Activated CD8-positive, alpha-beta T cell treated with anti-CD3 and anti-CD28 coated beads for 36 hours (primary cell): ENCODE data around the gene EPHA3. TPM values are rescaled to one million over a fixed set of nuclear protein-coding genes. Genes with fewer than 3 reads are reported as not detected.

Experiments
- ATAC-seq: fragments of 200-7000 bp; cut with Tn5 transposase; one replicate; pipeline ENCODE4 v1.10.0; 2021; ENCODE audit warnings: mild to moderate bottlenecking, moderate library complexity
- CTCF ChIA-PET: fragments of 350-600 bp; sonication (Branson Sonifier 250); formaldehyde crosslinking; loops from one replicate; lab custom pipeline; 2021; ENCODE audit warnings: antibody characterized with exemption; lab: Charles Lee
- POLR2A ChIA-PET: fragments of 350-600 bp; sonication (Branson Sonifier 250); formaldehyde crosslinking; loops from one replicate; lab custom pipeline; 2021; ENCODE audit warnings: antibody characterized with exemption; lab: Charles Lee
- DNase-seq: peaks from one replicate; pipeline ENCODE4 v3.0.0-alpha.2; 2020
- H3K27ac Mint-ChIP-seq: one replicate; pipeline ENCODE4 v1.8.0; 2021; ENCODE audit warnings: mild to moderate bottlenecking, mixed read lengths
- H3K27me3 Mint-ChIP-seq: one replicate; pipeline ENCODE4 v1.8.0; 2021; ENCODE audit warnings: mixed read lengths
- H3K36me3 Mint-ChIP-seq: one replicate; pipeline ENCODE4 v1.8.0; 2021; ENCODE audit warnings: low read depth, mixed read lengths
- H3K4me1 Mint-ChIP-seq: one replicate; pipeline ENCODE4 v1.8.0; 2021; ENCODE audit warnings: low read depth, mixed read lengths
- H3K4me3 Mint-ChIP-seq: one replicate; pipeline ENCODE4 v1.8.0; 2021; ENCODE audit warnings: mild to moderate bottlenecking, moderate library complexity, mixed read lengths
- H3K9me3 Mint-ChIP-seq: one replicate; pipeline ENCODE4 v1.8.0; 2021; ENCODE audit warnings: mixed read lengths
- CTCF ChIP-seq: fragments of 200-600 bp; IDR thresholded peaks from one replicate; pipeline ENCODE4 v1.8.0; 2022; ENCODE audit warnings: antibody characterized with exemption, mild to moderate bottlenecking
- intact Hi-C: fragments of 100-400 bp; cut with micrococcal nuclease; formaldehyde crosslinking; loops from one replicate; pipeline ENCODE4 v1.10.0; 2022
- total RNA-seq, 2 experiments: library from RNA; stranded (reverse); gene quantifications; one replicate each; pipeline ENCODE4 v1.2.3, GENCODE V29; 2021

The EPHA3 gene
- total RNA-seq, 2 experiments from 2014 or later: not detected

DNA sequence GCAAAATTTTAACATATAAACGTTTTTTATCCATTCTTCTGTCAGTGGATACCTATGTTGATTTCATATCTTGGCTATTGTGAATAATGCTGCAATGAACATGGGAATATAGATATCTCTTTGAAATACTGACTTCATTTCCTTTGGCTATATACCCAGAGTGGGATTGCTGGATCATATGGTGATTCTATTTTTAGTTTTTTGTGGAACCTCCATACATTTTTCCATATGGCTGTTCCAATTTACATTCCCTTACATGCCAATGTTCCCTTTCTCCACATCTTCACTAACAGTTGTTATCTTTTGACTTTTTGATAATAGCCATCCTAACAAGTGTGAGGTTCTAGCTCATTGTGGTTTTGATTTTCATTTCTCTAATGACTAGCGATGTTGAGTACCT lies 344.6 kb downstream of the EPHA3 start:
- DNase-seq: no peak
- CTCF ChIA-PET: no interaction called here

DNA sequence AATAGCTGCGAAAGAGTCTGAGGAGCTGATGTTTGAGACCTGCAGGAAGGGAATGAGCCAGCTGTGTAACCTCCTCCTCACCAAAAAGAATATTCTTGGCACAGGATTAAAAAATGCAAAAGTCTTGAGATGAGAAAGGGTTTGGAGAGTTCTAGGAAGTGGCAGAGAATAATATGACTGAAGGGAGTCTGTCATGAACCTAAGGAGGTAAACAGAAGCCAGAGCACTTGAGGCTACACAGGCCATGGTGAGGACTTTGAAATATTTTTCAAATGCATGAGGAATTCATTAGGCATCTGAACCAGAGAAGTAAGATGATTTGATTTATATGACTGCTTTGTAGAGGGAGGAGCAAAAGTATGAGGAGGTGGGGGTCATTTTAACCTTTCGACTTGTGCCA lies 347.8 kb downstream of the EPHA3 start:
- H3K4me1 Mint-ChIP-seq: no peaks in the 10 kb centered on the region
- intact Hi-C loops: no loop called here
- no peaks in the 10 kb centered on the region for H3K36me3 Mint-ChIP-seq
- DNase-seq (no peak), ATAC-seq (no peak)
- TF ChIP-seq CTCF: no peak
- H3K27me3 Mint-ChIP-seq: no peaks in the 10 kb centered on the region
- no peak overlapping the region for H3K27ac Mint-ChIP-seq
- POLR2A ChIA-PET: no interaction called here
- peaks cover 10% of the 10 kb centered on the region for H3K9me3 Mint-ChIP-seq
- H3K4me3 Mint-ChIP-seq: no peak overlapping the region
- CTCF ChIA-PET: no interaction called here

More for the DNA sequence above, 344.6 kb downstream of the EPHA3 start:
- no peaks in the 10 kb centered on the region for H3K4me1 Mint-ChIP-seq
- peaks cover 5% of the 10 kb centered on the region for H3K9me3 Mint-ChIP-seq
- intact Hi-C loops: no loop called here
- TF ChIP-seq CTCF: no peak
- ATAC-seq: no peak
- no peak overlapping the region for H3K27ac Mint-ChIP-seq
- POLR2A ChIA-PET: no interaction called here
- H3K36me3 Mint-ChIP-seq: no peaks in the 10 kb centered on the region
- no peak overlapping the region for H3K4me3 Mint-ChIP-seq
- H3K27me3 Mint-ChIP-seq: no peaks in the 10 kb centered on the region

GRCh38 chr3:89467898-89468363 lies 360.5 kb downstream of the EPHA3 start:
- POLR2A ChIA-PET: no interaction called here
- DNase-seq (no peak), ATAC-seq (no peak)
- Mint-ChIP-seq H3K4me3 (no peak overlapping the region), H3K27me3 (no peaks in the 10 kb centered on the region), H3K27ac (no peak overlapping the region), H3K36me3 (no peaks in the 10 kb centered on the region), H3K9me3 (peaks cover 5% of the 10 kb centered on the region), H3K4me1 (no peaks in the 10 kb centered on the region)
- CTCF ChIA-PET: no interaction called here
- TF ChIP-seq CTCF: no peak
- intact Hi-C loops: no loop called here

GRCh38 chr3:89472101-89472500 lies 364.7 kb downstream of the EPHA3 start:
- Mint-ChIP-seq H3K36me3 (no peaks in the 10 kb centered on the region), H3K4me3 (no peak overlapping the region), H3K27me3 (no peaks in the 10 kb centered on the region), H3K4me1 (no peaks in the 10 kb centered on the region), H3K27ac (no peak overlapping the region), H3K9me3 (peaks cover 12% of the 10 kb centered on the region)
- intact Hi-C loops: no loop called here
- ChIA-PET CTCF (no interaction called here), POLR2A (no interaction called here)
- ATAC-seq: no peak
- TF ChIP-seq CTCF: no peak
- DNase-seq: no peak

DNA sequence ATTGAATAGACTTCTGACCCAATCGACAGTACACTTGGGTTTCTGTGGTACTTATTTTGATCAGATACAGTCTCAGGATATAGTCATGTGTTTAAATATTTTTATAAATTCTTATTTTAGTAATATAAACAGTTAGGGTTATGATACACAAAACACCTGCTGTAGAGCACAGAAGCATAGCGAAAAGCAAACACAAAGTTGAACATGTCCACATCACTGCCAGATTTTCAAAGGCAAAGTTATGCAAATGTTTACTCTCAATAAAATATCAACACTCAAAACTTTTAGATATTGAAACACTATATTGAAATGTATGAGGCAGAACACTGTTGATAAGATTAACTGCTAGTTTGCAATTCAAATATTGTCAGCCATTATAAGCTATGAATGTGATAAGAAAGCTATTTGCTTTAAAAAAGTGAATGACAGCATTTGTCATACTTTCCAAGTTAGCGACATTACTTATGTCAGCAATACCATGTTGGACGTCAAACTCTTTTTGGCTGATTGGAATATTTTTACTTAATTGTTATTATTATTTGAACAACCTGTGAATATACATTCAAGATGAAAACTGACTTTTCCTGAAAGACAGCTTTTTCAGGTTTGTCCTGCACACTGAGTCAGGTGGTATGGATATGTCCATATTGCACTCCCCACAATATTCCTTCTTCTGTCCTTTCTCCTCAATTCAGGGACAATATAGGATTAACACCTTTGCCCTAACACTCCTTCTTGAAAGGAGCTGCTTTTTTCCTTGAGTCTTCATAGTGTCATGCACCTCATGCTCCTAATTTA lies 367.1 kb downstream of the EPHA3 start:
- intact Hi-C loops: no loop called here
- CTCF ChIA-PET: interaction anchor here (0.5 kb wide), 1 partner anchor 17 kb away, joined by 3 read pairs; no protein-coding TSS in a partner anchor
- H3K4me1 Mint-ChIP-seq: no peaks in the 10 kb centered on the region
- no peaks in the 10 kb centered on the region for H3K36me3 Mint-ChIP-seq
- H3K4me3 Mint-ChIP-seq: no peak overlapping the region
- H3K9me3 Mint-ChIP-seq: peaks cover 14% of the 10 kb centered on the region
- no peak for DNase-seq
- ATAC-seq: no peak
- H3K27ac Mint-ChIP-seq: no peak overlapping the region
- POLR2A ChIA-PET: no interaction called here
- TF ChIP-seq CTCF: no peak
- no peaks in the 10 kb centered on the region for H3K27me3 Mint-ChIP-seq
